SIG-M5 treated with dmso at 0.1 percent for 504 hours (cell line): ENCODE measurements around the gene ZC3H10.
A peak's percentile ranks its signal among the peaks of the same experiment; 100 is the strongest.

Experiments
- DNase-seq: peaks from one replicate; lab custom pipeline; 2025; ENCODE audit not compliant: unreplicated experiment; lab: John Stamatoyannopoulos, UW

ZC3H10 gene

DNA sequence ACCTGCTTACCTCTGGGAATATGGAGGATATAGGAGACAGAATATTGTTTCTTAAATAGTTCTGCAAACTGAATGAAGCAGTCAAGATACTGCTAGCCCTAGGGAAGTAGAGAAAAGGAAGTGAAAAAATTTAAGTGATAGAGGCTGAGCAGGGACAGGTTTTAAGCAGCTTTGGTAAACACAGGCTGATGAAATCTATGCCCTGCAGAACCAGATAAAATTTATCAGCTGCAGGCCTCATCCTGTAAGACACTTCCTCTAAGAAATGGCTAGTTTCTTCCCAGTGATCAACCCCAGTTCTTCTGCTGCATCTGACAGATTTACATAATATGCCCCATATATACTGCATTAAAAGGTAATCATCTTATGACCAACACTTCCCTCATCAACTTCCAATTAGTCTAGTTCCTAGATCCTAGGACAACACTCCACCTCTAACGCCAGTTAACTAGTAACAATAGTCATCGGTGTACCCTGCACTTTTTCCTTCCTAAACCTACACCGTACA lies 8.7 kb downstream of the ZC3H10 start:
- DNase-seq, result peak; percentile 95

DNA sequence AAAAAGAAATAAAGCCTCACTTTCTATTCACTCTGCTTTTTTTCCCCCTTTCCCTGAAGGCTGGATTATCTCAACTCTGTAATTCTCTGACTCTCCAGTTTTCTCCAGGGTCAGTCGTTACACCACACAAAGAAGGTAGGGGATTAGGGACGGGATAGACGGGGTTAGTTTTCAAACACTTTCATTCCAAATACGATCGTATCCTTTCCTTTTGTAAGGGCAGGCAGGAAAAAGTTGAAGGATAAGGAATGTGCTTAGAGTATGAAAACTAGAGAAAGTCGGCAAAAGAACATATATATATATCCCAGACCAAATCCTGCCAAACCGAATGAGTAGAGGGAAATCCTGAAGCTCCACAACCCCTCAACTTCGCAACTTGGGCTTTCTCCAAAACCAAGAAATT lies 9.4 kb downstream of the ZC3H10 start:
- no peak for DNase-seq

DNA sequence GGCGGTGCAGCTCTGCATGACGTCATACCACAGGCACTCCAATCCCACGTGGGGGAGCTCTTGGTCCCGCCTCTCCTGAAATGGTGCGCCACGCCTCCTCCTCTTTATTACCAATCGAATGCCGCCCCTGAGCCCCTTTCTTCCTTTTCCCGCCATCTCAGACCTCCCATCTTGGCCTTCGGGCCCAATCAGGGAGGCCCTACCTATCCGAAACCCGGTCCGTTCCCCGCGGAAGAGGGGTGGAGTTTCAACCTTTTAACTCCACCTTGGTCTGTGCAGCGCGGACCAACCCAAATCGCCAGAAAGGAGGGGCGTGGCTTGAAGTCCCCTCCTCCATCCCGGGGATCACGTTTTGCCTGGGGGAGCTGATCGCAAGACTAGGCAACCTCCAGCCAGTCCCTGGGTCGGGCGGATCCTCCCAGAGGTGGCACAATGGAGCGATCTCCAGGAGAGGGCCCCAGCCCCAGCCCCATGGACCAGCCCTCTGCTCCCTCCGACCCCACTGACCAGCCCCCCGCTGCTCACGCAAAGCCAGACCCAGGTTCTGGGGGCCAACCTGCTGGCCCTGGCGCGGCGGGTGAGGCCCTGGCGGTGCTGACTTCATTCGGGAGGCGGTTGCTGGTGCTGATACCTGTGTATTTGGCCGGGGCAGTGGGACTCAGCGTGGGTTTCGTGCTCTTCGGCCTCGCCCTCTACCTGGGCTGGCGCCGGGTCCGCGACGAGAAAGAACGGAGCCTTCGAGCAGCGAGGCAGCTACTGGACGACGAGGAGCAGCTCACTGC lies 10.0 kb downstream of the ZC3H10 start, which contains the start of gene ESYT1:
Gene ESYT1, plus strand, starts transcription at position 380 of the 782 bp plus-strand sequence. Its CDS starts 53 bp downstream, at position 433.
- peak; percentile 100 for DNase-seq

DNA sequence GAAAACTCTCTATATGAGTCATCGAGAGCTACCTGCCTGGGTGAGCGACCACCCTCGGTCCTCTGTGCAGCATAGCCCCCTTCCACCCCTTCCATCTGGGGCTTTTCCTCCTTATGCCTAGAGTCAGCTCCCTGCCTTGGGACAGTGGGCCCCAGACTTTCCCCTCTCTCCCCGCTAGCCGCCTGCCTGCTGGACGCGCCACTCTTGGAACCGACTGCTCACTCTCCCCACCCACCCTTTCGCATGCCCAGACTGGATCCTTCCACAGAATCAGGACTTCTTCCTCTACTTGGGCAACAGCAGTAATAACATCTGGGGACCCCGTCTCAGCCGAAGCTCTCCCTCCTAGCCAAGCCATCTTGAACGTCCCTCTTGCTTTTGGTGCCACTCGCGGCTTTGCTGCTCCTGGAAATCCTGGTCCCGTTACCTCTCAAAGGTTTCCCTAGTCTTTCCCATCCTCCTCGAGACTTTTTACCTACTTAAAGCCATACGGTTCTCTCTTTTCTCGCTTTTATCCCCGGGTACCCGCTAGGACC lies 10.7 kb downstream of the ZC3H10 start:
- peak; percentile 42 for DNase-seq

DNA sequence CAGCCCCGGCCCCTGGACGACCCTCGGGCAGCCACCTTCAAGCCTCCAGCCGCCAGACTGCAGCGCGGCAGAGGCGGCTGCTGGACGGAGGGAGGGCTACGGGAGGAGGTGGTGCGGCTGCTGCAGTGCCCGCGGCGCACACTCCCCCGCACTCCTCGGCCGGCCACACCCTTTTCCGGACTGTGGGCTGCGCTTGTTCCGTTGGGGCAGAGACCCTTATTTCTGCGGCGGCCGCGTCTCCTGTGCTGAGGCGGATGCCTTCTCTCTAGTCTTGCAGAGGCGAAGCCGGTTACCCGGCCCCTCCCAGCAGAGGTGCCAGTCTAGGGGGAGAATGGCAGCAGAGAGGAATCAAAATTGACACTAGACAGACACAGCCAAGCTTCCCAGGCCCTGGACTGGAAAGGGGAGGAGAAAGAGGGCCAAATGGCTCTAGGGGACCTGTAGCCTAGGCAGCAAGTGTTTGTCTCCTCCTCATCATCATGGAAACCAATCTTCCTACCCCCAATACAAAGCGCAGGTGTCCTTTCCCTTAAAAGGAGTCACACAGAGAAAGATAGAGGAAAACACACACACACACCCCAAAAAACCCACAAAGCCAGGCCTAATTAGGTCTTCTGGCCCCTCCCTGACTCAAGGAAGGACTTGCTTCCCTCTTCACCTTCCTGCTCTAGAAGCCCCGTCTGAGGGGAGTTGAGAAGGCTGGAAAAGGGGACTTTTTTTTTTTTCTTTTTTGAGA lies 11.3 kb downstream of the ZC3H10 start:
- peak; percentile 78 for DNase-seq

DNA sequence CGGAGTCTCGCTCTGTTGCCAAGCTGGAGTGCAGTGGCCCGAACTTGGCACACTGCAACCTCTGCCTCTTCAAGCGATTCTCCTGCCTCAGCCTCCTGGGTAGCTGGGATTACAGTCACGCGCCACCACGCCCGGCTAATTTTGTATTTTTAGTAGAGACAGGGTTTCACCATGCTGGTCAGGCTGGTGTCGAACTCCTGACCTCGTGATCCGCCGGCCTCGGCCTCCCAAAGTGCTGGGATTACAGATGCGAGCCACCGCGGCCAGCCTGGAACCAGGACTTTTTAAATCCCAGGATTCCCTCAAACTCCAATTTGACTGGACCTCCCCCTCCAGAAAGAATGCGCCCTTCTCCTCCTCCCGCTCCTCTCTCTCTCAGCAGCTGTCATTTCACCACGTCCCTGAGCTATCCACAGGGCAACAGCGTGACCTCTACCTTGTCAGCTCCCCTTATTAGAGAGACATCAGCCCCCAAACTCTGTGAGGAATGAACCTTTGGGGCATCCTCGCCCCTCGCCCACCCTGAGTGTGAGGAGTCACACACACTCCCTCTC lies 12.0 kb downstream of the ZC3H10 start:
- no peak for DNase-seq

DNA sequence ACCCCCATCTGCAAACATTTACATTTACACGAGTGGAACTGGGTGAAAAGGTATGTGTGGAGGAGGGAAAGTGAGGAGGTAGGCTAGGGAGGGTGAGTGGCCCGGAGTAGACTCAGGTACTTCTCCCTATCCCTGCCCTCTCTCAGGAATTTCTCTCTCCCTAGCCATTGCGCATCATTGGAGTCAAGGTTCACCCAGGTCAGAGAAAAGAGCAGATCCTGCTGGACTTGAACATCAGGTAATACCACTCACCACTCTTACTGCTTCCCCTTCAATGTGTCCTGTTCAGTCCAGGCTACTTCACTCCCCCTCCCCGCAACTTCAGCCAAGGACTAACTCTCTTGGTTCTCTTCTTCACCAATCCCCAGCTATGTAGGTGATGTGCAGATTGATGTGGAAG lies 12.8 kb downstream of the ZC3H10 start:
- DNase-seq, result no peak

DNA sequence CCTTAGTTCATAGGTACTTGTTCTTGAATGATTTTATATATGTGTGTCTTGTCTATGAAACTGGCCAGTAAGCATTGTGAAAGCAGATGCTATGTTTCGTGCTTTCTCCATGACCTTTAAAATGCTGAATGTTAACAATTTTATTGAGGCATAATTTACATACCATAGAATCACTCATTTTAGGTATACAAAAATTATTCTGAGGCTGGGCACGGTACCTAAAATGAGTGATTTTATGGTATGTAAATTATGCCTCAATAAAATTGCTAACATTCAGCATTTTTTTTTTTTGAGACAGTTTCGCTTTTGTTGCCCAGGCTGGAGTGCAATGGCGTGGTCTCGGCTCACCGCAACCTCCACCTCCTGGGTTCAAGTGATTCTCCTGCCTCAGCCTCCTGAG lies 16.8 kb downstream of the ZC3H10 start:
- DNase-seq, result no peak

DNA sequence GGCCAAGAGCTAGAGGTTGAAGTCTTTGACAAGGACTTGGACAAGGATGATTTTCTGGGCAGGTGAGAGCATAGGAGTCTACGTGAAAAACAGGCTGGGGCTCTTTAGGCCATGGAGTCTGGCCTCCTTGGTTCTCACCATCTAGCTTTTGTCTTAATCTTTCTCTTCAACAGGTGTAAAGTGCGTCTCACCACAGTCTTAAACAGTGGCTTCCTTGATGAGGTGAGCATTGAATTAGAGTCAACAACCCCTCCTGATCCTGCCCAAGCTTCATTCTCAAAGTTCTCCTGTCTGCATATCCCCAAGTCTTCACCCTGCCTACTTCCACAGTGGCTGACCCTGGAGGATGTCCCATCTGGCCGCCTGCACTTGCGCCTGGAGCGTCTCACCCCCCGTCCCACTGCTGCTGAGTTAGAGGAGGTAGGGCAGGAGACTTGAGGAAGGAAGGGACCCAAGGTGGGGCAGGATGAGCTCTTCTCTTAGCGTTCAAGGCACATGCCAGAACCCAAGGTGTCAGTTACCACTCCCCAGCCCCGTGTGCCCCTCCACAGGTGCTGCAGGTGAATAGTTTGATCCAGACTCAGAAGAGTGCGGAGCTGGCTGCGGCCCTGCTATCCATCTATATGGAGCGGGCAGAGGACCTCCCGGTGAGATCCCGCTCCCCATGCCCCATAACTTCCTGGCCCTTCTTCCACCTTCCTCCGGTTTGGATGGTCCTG lies 19.9 kb downstream of the ZC3H10 start:
- no peak for DNase-seq

DNA sequence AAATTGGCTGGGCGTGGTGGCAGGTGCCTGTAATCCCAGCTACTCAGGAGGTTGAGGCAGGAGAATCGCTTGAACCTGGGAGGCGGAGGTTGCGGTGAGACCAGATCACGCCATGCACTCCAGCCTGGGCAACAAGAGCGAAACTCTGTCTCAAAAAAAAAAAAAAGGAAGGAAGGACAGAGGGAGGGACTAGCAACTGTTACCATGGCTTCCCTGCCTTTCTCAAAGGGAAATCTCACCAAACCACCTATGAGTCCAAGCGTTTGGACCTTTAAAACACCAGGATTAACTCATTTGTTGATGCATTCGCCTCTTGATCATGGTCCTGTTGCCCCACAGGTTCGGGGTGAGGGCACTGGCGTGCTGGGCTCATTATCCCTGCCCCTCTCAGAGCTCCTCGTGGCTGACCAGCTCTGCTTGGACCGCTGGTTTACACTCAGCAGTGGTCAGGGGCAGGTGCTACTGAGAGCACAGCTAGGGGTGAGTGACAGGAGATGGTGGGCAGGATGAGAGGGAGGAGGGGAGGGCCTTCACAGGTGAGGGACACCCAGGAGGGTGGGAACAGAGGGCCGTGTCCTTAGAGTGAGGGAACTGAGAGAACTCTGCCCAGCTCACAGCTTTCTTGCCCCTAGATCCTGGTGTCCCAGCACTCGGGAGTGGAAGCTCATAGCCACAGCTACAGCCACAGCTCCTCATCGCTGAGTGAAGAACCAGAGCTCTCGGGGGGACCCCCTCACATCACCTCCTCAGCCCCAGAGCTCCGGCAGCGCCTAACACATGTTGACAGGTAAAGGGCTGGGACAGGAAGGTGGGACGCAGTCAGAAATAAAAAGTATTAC lies 24.1 kb downstream of the ZC3H10 start:
- DNase-seq, result no peak

DNA sequence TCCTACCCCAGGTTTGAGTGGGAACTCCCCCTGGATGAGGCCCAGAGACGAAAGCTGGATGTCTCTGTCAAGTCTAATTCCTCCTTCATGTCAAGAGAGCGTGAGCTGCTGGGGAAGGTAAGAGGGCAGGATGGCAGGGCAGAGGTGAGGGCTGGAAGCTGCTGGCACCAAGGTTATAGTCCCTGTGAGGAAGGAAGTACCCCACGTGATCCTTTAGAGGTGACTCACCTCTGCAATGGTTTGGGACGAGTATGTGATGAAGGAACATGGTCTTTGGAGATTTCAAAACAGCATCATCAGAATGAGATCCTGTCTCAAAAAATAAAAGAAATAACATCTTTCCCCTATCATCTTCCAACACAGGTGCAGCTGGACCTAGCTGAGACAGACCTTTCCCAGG lies 25.2 kb downstream of the ZC3H10 start:
- DNase-seq, result no peak

DNA sequence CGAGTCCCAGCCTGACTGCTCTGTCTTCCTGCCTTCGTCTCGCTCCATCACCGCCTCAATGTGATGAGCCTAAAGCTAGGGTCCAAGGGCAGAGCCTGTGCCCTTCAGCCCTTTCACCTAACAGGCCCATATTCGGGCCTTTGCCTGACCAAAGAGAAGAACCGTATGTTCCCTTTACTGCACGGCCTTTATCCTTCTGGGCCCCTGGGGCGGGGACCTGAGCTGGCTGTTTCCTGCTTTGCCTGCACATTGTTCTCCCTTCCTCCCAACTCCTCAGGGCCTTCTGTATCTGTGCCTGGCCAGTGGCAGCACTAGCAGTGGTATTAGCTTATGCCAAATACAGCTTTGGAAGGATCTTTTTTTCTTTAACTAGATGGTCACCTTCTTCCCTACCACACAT lies 25.8 kb downstream of the ZC3H10 start:
- no peak for DNase-seq

DNA sequence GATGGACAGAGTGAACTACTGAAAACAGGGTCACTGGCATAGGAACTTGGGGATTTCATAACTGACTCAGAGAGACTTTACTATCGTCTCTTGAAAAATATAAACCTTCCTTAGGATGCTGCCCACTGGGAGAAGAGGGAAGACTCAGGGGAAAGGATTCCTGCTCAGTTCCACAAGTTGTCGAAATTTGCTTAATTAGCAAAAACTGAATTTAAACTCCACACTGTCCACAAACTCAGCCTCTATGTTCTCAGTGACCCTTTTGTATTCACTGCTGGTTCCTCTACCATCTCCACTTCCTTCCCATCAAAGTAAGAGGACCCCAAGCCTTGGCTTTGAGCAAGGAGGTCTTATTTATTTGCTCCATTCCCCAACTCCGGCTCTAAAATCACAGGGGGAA lies 27.2 kb downstream of the ZC3H10 start:
- DNase-seq, result no peak

DNA sequence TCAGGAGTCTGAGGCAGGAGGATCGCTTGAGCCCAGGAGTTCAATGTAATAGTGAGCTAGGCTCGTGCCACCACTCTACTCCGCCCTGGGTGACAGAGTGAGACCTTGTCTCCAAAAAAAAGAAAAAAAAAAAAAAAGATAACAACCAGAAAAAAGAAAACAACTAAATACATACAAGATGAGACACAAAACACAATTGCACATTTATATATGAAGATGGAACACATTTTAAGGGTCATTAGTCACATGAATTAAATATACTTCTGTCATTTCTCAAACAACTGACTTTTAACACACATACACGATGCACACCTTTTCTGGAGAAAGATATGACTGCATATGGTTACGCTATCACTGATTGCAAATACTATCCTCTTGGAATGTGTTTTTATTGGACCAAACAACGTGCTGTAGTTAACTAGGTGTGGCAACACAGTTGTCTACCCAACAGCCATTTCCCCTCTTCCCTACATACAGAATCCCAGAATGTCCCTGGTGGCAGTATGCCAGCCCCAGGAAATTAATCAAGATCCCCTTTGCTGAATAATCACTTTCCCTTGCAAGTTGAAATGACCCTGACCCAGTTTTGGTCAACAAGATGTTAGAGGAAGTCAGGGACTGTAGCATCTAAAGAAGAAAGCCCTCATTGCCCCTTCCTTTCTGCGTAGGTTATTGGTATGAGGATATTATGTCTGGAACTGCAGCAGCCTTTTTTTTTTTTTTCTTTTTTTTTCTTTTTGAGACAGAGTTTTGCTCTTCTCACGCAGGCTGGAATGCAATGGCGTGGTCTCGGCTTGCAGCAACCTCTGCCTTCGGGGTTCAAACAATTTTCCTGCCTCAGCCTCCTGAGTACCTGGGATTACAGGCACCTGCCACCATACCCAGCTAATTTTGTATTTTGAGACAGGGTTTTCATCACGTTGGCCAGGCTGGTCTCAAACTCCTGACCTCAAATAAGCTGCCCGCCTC lies 28.7 kb downstream of the ZC3H10 start:
- DNase-seq, result no peak

DNA sequence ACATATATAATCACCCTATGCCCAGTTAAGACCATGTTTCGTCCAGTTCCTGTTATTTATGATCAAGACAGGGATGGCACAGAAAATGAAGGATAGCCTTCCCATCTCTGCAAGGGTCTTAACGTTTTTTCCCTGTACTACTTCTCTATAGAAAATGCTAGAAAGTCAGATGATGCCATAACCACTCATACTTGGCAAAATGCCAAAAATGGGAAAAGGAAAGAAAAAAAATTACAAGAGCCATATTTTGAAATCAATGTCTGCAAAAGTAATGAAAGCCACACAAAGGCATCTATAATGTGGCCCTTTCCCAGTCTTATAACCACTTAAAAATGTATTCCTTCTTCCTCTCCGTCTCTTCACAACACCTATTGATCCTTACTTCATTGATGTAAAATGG lies 32.5 kb downstream of the ZC3H10 start:
- DNase-seq, result no peak

DNA sequence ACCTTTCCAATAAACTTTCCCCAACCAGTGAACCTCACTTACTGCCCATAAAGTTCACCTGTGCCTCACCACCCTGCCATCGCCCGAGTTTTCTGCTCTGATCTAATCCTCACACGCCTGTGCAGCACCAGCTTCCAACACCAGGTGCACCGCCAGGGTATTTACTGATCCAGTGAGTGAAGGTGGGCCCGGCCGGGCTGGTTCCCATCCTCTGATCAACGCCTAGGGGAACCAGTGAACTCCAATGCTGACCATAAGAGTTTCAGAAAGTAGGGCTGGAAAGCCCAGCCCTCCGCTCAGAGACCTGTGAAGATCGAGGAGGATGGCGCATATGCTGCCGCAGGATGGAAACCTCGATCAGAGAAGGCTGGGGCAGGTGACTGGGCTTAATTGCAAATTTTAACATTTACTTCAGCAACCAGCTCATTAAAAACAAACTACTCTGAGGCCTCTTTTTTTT lies 33.6 kb downstream of the ZC3H10 start:
- DNase-seq, result peak; percentile 64

DNA sequence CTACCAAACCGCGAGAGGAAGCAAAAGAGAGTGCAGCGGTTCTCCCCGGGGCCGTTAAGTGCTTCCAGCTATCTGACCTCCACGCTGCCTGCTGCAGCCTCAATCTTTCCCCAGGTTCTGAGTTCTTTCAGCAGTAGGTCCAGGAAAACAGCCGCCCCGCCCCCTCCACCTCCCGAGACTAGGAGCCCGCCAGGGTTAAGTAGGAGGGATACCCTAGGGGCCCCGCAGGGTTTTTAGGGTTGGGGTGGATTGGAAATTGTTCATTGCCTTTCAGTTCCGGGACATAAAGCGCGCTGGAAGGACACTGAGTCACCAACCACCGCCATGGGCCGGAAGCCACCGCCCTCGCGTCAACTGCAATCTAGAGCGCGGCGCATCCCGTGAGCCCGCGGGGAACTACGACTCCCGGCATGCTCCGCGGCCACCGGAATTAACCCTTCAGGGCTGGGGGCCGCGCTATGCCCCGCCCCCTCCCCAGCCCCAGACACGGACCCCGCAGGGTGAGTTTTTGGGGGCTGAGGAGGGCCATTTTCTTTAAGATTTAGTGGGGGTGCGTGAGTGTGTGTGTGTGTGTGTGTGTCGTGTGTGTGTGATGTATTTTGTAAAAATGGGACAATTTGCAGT lies 34.2 kb downstream of the ZC3H10 start, which contains the start of gene MYL6B:
Gene MYL6B, plus strand, starts transcription at position 456 of the 624 bp plus-strand sequence. CDS start 1,332 bp downstream, outside the sequence.
- peak; percentile 96 for DNase-seq
